ENCODE results near the gene CCN6. TPM values are rescaled to one million over a fixed set of nuclear protein-coding genes. Genes with fewer than 3 reads are reported as not detected.

CCN6 gene
- total RNA-seq, 1 experiment from 2014 or later = not detected

GRCh38 chr6:112010328-112010727, 43.6 kb upstream of the CCN6 start:
- Histone ChIP-seq H2AFZ (ENCODE audit: low read depth, low read length, poor library complexity, severe bottlenecking) (no peak overlapping the region), H3K4me1 (ENCODE audit: control insufficient read depth in 1 of 2, insufficient read depth in 2 of 2, low read length in 2 of 2) (no peaks in the 10 kb centered on the region), H3K9me2 (ENCODE audit: insufficient read depth) (no peaks in the 10 kb centered on the region), H3K79me2 (ENCODE audit: insufficient read depth, low read length) (no peaks in the 10 kb centered on the region), H3K4me3 (replicated peaks in 1 of 2; ENCODE audit: low read depth in 1 of 2, low read length in 2 of 2) (no peak overlapping the region), H3K27ac (ENCODE audit: low read depth, low read length) (no peak overlapping the region), H3K27me3 (ENCODE audit: insufficient read depth, low read length) (no peaks in the 10 kb centered on the region), H3K9ac (ENCODE audit: low read length) (no peak overlapping the region), H4K20me1 (ENCODE audit: insufficient read depth) (no peaks in the 10 kb centered on the region), H3K9me3 (ENCODE audit: control insufficient read depth in 1 of 2, insufficient read depth in 1 of 2, low read depth in 1 of 2, low read length in 2 of 2) (no peaks in the 10 kb centered on the region), H3K36me3 (ENCODE audit: control insufficient read depth in 1 of 2, insufficient read depth in 2 of 2, low read length in 2 of 2) (no peaks in the 10 kb centered on the region), H3K4me2 (ENCODE audit: low read length) (no peak overlapping the region)
- RAD21 ChIA-PET (ENCODE audit: low non-redundant PET in 1 of 2, low total read pairs in 2 of 2, uncharacterized antibody in 2 of 2, unreplicated experiment in 2 of 2) = no interaction called here
- intact Hi-C loops (cut with micrococcal nuclease) = no loop called here
- TF ChIP-seq RAD21 (IDR thresholded peaks at IDR 0.05; ENCODE audit: low read depth) = peak; percentile 41
- TF ChIP-seq CEBPB (IDR thresholded peaks at IDR 0.05; ENCODE audit: low read depth) = no peak
- TF ChIP-seq, protein P1, sequence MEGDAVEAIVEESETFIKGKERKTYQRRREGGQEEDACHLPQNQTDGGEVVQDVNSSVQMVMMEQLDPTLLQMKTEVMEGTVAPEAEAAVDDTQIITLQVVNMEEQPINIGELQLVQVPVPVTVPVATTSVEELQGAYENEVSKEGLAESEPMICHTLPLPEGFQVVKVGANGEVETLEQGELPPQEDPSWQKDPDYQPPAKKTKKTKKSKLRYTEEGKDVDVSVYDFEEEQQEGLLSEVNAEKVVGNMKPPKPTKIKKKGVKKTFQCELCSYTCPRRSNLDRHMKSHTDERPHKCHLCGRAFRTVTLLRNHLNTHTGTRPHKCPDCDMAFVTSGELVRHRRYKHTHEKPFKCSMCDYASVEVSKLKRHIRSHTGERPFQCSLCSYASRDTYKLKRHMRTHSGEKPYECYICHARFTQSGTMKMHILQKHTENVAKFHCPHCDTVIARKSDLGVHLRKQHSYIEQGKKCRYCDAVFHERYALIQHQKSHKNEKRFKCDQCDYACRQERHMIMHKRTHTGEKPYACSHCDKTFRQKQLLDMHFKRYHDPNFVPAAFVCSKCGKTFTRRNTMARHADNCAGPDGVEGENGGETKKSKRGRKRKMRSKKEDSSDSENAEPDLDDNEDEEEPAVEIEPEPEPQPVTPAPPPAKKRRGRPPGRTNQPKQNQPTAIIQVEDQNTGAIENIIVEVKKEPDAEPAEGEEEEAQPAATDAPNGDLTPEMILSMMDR (IDR thresholded peaks at IDR 0.05 in 2 of 3, conservative IDR thresholded peaks at IDR 0.05 in 1 of 3; ENCODE audit: borderline replicate concordance in 1 of 3, insufficient read depth in 1 of 3, low read depth in 2 of 3, low read length in 2 of 3) = 0 out of 6 replicates have a peak, but pooled peaks of 1 of the 3 experiments have one; percentile 14
- CTCF ChIA-PET = interaction anchor here (1.0 to 1.8 kb wide), 3 partner anchors 33 to 301 kb away, joined by 4 to 8 read pairs (median 8); no protein-coding TSS in a partner anchor
- no TSS peak for BruUV-seq (replicated peaks)
- ATAC-seq (peak; percentile 47; the same call in 1 of the 2 replicates), DNase-seq (ENCODE audit: low read depth, low spot score) (no peak)
- POLR2A ChIA-PET = no interaction called here

GRCh38 chr6:112013051-112013450, 40.9 kb upstream of the CCN6 start:
- no peak for DNase-seq (ENCODE audit: low read depth, low spot score)
- POLR2A ChIA-PET = no interaction called here
- BruUV-seq (replicated peaks) = no TSS peak
- no peak overlapping the region for H3K4me3 ChIP-seq (replicated peaks in 1 of 2; ENCODE audit: low read depth in 1 of 2, low read length in 2 of 2)
- RAD21 ChIA-PET (ENCODE audit: low non-redundant PET in 1 of 2, low total read pairs in 2 of 2, uncharacterized antibody in 2 of 2, unreplicated experiment in 2 of 2) = no interaction called here
- CTCF ChIA-PET = no interaction called here
- no peaks in the 10 kb centered on the region for H3K4me1 ChIP-seq (ENCODE audit: control insufficient read depth in 1 of 2, insufficient read depth in 2 of 2, low read length in 2 of 2)
- intact Hi-C loops (cut with micrococcal nuclease) = no loop called here
- ATAC-seq = no peak
- no peak overlapping the region for H3K27ac ChIP-seq (ENCODE audit: low read depth, low read length)
- no peaks in the 10 kb centered on the region for H3K27me3 ChIP-seq (ENCODE audit: insufficient read depth, low read length)
- no peaks in the 10 kb centered on the region for H3K9me3 ChIP-seq (ENCODE audit: control insufficient read depth in 1 of 2, insufficient read depth in 1 of 2, low read depth in 1 of 2, low read length in 2 of 2)
- no peak overlapping the region for H3K4me2 ChIP-seq (ENCODE audit: low read length)
- H3K79me2 ChIP-seq (ENCODE audit: insufficient read depth, low read length) = no peaks in the 10 kb centered on the region
- no peaks in the 10 kb centered on the region for H3K36me3 ChIP-seq (ENCODE audit: control insufficient read depth in 1 of 2, insufficient read depth in 2 of 2, low read length in 2 of 2)
- H3K9me2 ChIP-seq (ENCODE audit: insufficient read depth) = no peaks in the 10 kb centered on the region
- no peaks in the 10 kb centered on the region for H4K20me1 ChIP-seq (ENCODE audit: insufficient read depth)
- TF ChIP-seq, protein P2, sequence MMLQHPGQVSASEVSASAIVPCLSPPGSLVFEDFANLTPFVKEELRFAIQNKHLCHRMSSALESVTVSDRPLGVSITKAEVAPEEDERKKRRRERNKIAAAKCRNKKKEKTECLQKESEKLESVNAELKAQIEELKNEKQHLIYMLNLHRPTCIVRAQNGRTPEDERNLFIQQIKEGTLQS (IDR thresholded peaks at IDR 0.05) = no peak
- TF ChIP-seq ZNF274 (IDR thresholded peaks at IDR 0.05; ENCODE audit: low read depth, low read length) (no peak), CEBPB (IDR thresholded peaks at IDR 0.05; ENCODE audit: low read depth) (no peak), FOSL1 (IDR thresholded peaks at IDR 0.05; ENCODE audit: low read depth) (no peak), POLR2A (IDR thresholded peaks at IDR 0.05; ENCODE audit: borderline replicate concordance, extremely low read depth, insufficient read depth, insufficient read length) (no peak), REST (IDR thresholded peaks at IDR 0.05; ENCODE audit: low read depth) (no peak), ZFX (IDR thresholded peaks at IDR 0.05) (no peak), POLR2AphosphoS5 (IDR thresholded peaks at IDR 0.05; ENCODE audit: low read depth, low read length) (no peak), SRF (IDR thresholded peaks at IDR 0.05; ENCODE audit: low read depth) (no peak), JUND (IDR thresholded peaks at IDR 0.05) (no peak), SIN3A (IDR thresholded peaks at IDR 0.05; ENCODE audit: low read depth) (no peak), ELF1 (IDR thresholded peaks at IDR 0.05; ENCODE audit: borderline replicate concordance, low read depth) (no peak), CBX3 (IDR thresholded peaks at IDR 0.05; ENCODE audit: low read depth) (no peak), YY1 (IDR thresholded peaks at IDR 0.05; ENCODE audit: extremely low read depth, insufficient replicate concordance, low read depth, low read length) (no peak)
- TF ChIP-seq, protein P3, sequence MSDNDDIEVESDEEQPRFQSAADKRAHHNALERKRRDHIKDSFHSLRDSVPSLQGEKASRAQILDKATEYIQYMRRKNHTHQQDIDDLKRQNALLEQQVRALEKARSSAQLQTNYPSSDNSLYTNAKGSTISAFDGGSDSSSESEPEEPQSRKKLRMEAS (IDR thresholded peaks at IDR 0.05) = no peak
- no peak overlapping the region for H3K9ac ChIP-seq (ENCODE audit: low read length)
- no peak overlapping the region for H2AFZ ChIP-seq (ENCODE audit: low read depth, low read length, poor library complexity, severe bottlenecking)

Data from HCT116 (cell line).